Mammary epithelial cell (primary cell): ENCODE measurements around the gene AP2S1.

Experiments
- CTCF ChIP-seq, 2 donors: IDR thresholded peaks in 1 of 2; conservative IDR thresholded peaks in 1 of 2; 2 replicates each; pipeline ENCODE4 v1.5.1; 2011 to 2012; ENCODE audit warnings: inconsistent platforms in 2 of 2, low read length in 2 of 2, mild to moderate bottlenecking in 2 of 2, control low read depth in 1 of 2, low read depth in 1 of 2; ENCODE audit not compliant: insufficient read depth in 1 of 2; ENCODE audit errors: extremely low read depth in 1 of 2
- EZH2 ChIP-seq: IDR thresholded peaks from 2 replicates; pipeline ENCODE4 v1.6.1; 2012; ENCODE audit warnings: low read length, inconsistent platforms, borderline replicate concordance

- TF ChIP-seq CTCF (conservative IDR thresholded peaks at IDR 0.05 in 1 of 2, IDR thresholded peaks at IDR 0.05 in 1 of 2; ENCODE audit: extremely low read depth in 1 of 2, insufficient read depth in 1 of 2, low read depth in 1 of 2, low read length in 2 of 2) (no peak), EZH2 (no peak)
Observed at GRCh38 chr19:46852830-46853229, 2.2 kb upstream of the AP2S1 start.
